Esophagus muscularis mucosa (tissue), 4 donors: ENCODE data around the gene C1QTNF7.

ENCODE experiments used
- EP300 ChIP-seq: sonication (generic); formaldehyde crosslinking; IDR thresholded peaks from one replicate; pipeline ENCODE4 v1.6.1; 2017; ENCODE audit warnings: antibody characterized with exemption
- POLR2A ChIP-seq: fragments of 450-650 bp; IDR thresholded peaks from one replicate; pipeline ENCODE4 v1.6.1; 2017; ENCODE audit warnings: antibody characterized with exemption, moderate library complexity, mild to moderate bottlenecking, low read depth
- POLR2AphosphoS5 ChIP-seq, 2 donors: sonication (generic); formaldehyde crosslinking; IDR thresholded peaks; one replicate each; pipeline ENCODE4 v1.6.1; 2017; ENCODE audit warnings: antibody characterized with exemption in 2 of 2
- TF ChIP-seq, protein P1 (sequence below), 3 experiments: fragments of 200-600 bp in 2 of 3; fragments of 450-650 bp in 1 of 3; sonication (generic) in 2 of 3; IDR thresholded peaks; one replicate each; pipeline ENCODE4 v1.5.1; 2017 to 2019; ENCODE audit warnings: antibody characterized with exemption in 3 of 3, mild to moderate bottlenecking in 2 of 3, moderate library complexity in 1 of 3

GRCh38 chr4:15481961-15482745 is 54.3 kb downstream of the C1QTNF7 start:
- TF ChIP-seq, protein P1, sequence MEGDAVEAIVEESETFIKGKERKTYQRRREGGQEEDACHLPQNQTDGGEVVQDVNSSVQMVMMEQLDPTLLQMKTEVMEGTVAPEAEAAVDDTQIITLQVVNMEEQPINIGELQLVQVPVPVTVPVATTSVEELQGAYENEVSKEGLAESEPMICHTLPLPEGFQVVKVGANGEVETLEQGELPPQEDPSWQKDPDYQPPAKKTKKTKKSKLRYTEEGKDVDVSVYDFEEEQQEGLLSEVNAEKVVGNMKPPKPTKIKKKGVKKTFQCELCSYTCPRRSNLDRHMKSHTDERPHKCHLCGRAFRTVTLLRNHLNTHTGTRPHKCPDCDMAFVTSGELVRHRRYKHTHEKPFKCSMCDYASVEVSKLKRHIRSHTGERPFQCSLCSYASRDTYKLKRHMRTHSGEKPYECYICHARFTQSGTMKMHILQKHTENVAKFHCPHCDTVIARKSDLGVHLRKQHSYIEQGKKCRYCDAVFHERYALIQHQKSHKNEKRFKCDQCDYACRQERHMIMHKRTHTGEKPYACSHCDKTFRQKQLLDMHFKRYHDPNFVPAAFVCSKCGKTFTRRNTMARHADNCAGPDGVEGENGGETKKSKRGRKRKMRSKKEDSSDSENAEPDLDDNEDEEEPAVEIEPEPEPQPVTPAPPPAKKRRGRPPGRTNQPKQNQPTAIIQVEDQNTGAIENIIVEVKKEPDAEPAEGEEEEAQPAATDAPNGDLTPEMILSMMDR (IDR thresholded peaks at IDR 0.05) = no peak
- TF ChIP-seq POLR2AphosphoS5 (IDR thresholded peaks at IDR 0.05) (no peak), POLR2A (no peak), EP300 (no peak)
